GM21529 (cell line): ENCODE measurements around the gene TFAP2E.

Experiments
- ATAC-seq: cut with Tn5 transposase; IDR thresholded peaks from one replicate; pipeline ENCODE4 v1.9.1; 2021; ENCODE audit not compliant: unreplicated experiment

Gene TFAP2E

DNA sequence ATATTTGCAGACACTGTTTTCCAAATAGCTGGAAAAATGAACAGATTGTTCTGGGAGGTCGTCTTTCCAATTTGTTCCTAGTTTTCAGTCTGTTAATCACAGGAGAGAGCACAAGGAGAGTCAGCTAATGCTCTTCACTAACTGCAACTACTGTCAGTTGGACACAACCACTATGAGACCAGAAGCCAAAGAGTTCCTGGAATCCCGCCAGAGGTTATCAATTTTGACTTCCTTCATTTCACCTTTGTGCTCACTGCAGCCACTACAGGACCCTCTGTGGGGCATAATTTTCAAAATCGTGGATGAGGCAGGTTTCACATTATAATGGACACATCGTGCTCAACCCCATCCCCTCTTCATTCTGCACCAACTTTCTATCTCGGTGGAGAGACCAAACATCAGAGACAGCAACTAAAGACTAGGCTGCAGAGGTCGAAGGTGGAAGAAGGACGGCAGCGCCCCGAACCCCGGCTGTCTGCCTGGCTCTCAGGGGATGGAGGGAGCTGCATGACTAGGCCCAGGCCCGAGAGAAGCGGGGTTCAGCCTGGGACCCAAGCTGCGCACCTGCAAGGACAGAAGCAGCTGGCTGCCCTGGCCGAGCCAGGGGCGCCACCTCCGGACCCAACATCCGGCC lies 16.5 kb upstream of the TFAP2E start:
- ATAC-seq: no peak

- ATAC-seq: peak; percentile 80
Measured at GRCh38 chr1:35557118-35557610, 15.9 kb upstream of the TFAP2E start, which contains the start of gene KIAA0319L. Gene KIAA0319L (minus strand): TSS chr1:35557403. CDS start chr1:35554491, 2,912 bp downstream.

DNA sequence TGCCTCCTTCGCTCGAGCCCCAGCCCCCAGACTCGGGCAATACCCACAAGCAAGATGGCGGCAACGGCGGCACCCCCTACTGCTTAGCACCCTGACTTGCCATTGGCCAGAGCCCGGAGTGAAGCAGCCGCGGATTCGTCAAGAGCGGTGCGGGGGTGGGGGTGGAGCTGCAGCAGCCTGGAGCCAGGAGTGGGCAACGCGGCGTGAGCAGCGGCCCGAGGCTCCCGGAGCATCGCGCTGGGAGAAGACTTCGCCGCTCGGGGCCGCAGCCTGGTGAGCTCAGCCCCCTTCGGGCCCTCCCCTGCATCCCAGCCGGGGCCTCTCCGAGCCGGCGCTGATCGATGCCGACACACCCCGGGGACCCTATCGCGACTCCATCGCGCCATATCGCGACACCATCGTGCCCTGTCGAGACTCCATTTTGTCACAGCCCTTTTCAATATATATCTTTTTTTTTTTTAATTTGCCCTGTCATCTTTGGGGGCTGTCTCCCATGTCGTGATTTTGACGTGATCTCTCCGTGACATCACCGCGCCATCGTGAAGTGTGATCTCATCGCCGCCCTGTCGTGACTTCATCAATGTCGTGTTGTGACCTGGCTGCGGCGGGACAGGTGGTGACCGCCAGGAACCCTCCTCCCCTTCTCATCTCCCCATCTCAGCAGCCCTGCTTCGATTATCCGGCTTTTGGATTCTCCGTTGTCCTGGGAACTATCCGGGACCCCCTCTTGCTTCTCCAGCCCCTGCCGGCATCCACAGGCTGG lies 15.3 kb upstream of the TFAP2E start, which contains the start of gene NCDN:
TSS of gene NCDN (plus strand) at position 189 of the 763 bp plus-strand sequence. CDS start at position 581, 392 bp downstream.
- ATAC-seq: peak; percentile 83

DNA sequence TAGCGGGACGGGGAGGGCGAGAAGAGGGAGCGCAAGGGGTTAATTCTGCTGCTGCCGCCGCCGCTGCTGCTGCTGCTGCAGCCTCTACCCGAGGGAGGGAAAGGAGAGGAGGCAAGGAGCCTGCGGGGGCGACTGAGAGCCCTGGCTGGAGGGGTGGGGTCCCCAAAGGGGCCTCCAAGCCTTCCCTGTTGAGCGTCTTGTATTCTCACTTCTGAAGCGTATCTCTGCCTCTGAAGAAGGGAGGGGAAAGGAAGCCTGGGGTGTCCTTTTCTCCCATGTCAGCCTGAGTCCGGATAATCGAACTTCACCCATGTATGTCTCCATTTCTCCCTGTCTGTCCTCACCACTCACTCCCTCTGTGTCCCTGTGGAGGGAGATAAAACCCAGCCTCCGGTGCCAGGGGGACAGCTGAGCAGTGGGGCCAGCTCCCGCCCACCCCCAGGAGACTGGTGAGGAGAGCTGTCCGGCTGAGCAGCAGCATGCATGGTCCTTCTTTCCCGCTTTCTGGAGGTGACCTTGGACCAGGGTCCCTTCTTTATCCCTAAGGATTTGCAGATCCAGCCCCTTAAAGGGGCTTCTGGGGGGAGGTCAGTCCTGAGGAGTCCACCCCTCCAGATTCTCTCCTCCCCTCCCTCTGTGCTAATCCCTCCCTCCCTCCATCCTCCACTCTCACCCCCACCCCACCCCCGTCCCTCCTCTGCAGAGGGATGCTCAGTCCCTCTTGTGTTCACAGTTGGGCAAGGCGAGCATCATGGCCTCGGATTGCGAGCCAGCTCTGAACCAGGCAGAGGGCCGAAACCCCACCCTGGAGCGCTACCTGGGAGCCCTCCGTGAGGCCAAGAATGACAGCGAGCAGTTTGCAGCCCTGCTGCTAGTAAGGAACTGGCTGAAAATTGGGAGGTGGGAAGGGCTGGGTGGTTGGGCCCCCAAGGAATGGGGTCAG lies 14.5 kb upstream of the TFAP2E start:
- ATAC-seq: no peak

DNA sequence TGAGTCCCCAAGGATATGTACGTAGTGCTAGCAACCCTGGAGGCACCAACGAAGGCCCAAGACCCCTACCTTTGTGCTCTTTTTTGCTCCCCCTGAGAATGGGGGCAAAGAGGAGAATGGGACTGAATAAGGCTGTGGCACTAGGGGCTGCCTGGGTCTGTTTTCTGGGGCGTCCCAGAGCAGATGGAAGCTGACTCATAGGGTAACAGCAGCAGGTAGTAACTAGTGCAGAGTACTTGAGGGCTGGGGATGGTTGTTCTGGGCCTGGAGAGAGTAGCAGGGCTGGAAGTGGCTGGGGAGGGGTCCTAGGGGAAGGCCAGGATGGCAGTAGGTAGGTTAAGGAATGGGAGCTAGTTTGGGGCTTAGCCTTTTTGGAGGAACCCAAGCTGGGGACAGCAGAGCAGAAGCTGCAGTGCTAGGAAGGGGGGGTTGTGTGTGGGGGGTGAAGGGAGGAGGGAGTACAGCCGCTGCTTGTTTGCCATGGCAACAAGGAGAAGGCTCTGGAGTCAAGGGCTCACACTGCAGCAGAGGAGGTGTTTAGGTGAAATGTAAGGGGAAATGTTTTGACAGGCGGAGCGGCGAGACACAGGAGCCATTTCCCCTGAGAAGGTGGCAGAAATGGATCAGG lies 13.7 kb upstream of the TFAP2E start:
- ATAC-seq: no peak

GRCh38 chr1:35560256-35561225 lies 12.6 kb upstream of the TFAP2E start:
- no peak for ATAC-seq

GRCh38 chr1:35561297-35561971 lies 11.7 kb upstream of the TFAP2E start:
- ATAC-seq: no peak

DNA sequence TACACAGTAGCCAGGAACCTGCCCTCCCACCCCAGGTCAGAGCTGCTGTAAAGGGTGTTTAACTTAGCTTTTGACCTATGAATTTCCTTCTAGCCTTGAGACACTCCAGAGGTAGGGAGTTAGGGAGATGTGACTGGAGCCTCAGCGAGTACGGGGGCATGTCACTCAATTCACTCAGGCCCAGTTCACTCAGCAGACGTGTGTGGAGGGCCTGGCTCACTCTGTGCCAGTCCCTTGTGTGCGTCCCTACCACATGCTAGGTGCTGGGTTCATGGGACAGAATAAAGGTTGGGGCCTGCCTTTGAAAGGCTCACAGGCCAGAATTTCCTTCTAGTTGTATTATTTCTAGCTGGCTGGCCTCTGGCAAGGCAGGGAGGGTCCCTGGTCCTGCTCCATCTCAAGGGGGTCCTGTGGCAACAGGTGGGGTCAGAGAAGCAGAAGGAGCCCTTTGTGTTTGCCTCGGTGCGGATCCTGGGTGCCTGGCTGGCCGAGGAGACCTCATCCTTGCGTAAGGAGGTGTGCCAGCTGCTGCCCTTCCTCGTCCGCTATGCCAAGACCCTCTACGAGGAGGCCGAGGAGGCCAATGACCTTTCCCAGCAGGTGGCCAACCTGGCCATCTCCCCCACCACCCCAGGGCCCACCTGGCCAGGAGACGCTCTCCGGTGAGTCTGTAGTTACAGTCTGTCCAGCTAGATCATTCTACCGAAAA lies 11.0 kb upstream of the TFAP2E start:
- ATAC-seq: no peak

DNA sequence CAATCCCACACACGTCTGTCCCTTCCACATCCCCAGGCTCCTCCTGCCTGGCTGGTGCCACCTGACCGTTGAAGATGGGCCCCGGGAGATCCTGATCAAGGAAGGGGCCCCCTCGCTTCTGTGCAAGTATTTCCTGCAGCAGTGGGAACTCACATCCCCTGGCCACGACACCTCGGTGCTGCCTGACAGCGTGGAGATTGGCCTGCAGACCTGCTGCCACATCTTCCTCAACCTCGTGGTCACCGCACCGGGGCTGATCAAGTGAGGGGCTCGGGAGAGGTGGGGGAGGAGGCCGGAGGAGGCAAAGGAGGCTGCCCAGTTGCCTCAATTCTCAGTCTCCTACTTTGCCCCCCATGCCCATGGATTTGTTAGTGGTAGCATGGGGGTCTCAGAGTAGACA lies 9.9 kb upstream of the TFAP2E start:
- no peak for ATAC-seq

DNA sequence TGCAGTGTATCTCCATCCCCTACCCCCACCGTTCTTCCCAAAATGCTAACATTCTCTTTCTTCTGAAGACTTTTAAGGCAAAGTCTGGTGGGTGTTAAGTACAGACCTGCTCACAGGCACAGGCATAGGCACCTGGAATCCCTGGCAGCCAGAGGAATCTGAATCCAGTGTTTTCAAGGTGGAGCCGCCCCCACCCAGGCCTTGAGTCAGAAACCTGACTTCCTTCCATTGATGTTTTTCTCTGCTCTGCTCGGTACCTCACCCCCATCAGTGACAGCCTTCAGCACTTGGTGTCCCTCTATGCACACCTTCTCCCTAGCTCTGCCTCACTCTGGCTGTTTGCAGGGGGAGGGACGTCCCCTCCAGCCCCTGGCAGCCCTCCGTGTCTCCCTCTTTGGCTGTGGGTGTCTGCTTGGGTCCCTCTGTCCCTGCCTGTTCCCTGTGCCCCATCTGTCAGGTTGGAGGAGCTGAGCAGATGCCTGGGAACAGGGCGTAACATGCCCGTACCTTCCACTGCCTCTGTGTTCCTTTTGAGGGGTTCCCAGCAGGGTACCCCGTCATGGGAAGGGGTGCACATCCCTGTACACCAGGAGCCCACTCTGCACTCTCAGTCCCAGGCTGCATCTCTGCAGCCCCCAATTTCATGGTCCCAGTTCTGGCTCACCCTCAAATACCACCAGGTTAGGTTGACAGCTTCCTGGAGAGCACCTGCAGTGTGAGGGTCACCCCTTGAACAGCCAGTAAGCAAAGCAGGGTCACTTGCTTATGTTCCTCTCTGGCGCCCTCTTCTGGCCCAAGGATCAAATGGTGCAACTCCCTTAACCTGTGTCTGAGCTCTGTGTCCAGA lies 8.9 kb upstream of the TFAP2E start:
- ATAC-seq: peak; percentile 57

DNA sequence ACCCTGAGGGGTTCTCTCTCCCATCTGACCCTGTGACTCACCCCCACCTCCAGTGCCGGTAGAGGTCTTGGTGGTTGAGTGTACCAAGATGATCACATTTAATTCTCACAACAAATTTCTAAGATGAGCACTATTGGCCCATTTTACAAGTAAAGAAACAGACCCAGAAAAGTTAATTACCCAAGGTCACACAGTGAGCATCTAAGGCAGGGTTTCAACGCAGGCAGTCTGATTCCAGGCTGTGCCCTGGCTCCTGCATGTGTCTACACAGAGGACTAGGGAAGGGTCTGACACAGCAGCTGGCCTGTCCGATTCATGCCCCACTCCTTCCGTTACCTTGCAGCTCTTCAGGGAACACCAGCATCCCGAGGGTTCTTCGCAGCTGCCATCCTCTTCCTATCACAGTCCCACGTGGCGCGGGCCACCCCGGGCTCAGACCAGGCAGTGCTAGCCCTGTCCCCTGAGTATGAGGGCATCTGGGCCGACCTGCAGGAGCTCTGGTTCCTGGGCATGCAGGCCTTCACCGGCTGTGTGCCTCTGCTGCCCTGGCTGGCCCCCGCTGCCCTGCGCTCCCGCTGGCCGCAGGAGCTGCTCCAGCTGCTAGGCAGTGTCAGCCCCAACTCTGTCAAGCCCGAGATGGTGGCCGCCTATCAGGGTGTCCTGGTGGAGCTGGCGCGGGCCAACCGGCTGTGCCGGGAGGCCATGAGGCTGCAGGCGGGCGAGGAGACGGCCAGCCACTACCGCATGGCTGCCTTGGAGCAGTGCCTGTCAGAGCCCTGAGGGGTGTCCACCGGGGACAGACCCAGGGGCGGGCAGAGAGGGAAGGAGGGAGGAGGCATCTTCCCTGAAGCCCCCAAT lies 8.0 kb upstream of the TFAP2E start:
- ATAC-seq: no peak

DNA sequence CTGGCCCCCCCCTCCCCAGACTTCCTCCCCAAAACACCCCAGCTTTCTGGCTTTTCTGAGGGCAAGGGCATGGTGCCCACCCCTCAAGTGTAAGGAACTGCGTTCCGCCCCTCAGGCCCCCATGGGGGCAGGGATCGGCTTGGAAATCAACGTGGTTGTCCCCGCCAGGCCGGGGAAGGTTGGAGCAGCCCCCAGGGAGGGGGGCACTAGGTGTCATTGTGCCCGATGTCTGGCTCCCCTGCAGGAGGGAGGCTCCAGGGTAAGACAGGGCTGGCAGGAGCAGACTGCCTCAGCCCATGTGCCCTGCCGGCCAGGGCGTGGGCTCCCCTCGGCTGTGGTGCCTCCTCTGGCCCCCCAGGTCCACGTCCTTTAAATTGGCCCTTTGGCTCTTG lies 7.4 kb upstream of the TFAP2E start:
- no peak for ATAC-seq

GRCh38 chr1:35567947-35568558 lies 5.1 kb upstream of the TFAP2E start:
- ATAC-seq: no peak

DNA sequence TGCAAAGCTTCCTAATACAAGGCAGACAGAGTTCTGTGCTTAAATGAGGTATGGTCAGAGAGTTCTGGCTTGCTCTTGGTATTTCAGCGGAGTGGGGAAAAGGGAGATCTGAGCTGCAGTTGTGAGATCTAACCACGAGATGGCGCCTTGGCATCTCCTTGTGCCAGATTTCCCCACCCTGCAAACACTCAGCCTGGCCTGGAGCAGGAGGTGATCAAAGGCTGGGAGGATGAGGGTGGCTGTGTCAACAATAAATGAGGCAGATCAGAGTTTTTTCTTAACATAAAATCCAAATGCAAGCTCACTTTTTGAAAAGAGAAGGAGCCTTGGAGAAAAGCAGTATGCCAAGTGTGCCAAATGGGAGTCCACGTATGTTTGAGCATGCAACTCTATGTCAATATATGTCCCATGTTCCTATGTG lies 4.1 kb upstream of the TFAP2E start:
- no peak for ATAC-seq

GRCh38 chr1:35569936-35570335 lies 3.2 kb upstream of the TFAP2E start:
- ATAC-seq: no peak

DNA sequence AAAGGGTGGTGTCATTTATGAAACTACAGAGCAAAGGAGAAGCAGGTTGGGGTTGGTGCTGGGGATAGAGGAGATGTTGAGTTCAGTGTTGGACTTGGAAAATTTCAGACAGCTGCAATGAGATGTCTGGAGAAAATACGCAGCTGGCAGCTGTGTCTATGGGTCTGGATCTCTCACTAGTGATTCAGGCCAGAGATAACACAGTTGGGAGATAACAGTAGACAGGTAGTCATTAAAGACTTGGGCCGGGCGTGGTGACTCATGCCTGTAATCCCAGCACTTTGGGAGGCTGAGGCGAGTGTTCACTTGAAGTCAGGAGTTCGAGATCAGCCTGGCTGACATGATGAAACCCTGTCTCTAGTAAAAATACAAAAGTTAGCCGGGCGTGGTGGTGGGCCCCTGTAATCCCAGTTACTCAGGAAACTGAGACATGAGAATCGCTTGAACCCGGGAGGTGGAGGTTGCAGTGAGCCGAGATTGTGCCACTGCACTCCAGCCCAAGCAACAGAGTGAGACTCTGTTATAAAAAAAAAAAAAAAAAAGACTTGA lies 2.5 kb upstream of the TFAP2E start:
- ATAC-seq: no peak
